GM12878 (cell line): ENCODE results near the gene PEX16. TPM values are rescaled to one million over a fixed set of nuclear protein-coding genes. Genes with fewer than 3 reads are reported as not detected.

Experiments used
- ATAC-seq: fragments of 200-7000 bp; cut with Tn5 transposase; 3 replicates; pipeline ENCODE4 v1.9.1; 2020; ENCODE audit warnings: mild to moderate bottlenecking, moderate library complexity
- BruUV-seq: library from RNA; stranded (reverse); fragments of 400-500 nt; replicated peaks from 2 replicates; lab custom pipeline; 2021; lab: Mats Ljungman, UMichigan
- CTCF ChIA-PET: fragments of 300-600 bp; sonication (Branson Sonifier 250); formaldehyde crosslinking; extraction: SDS; loops from one replicate; lab custom pipeline; 2021; ENCODE audit warnings: inconsistent platforms; lab: Yijun Ruan, JAX
- POLR2A ChIA-PET: fragments of 350-600 bp; formaldehyde crosslinking; extraction: SDS; loops from one replicate; lab custom pipeline; 2021; ENCODE audit warnings: inconsistent platforms; lab: Charles Lee
- RAD21 ChIA-PET: fragments of 300-600 bp; sonication (Branson Sonifier 250); formaldehyde crosslinking; loops from one replicate; lab custom pipeline; 2023; ENCODE audit warnings: antibody characterized with exemption; ENCODE audit not compliant: unreplicated experiment; lab: Charles Lee
- SMC1A ChIA-PET: fragments of 300-600 bp; sonication (Branson Sonifier 250); formaldehyde crosslinking; loops from one replicate; lab custom pipeline; 2023; ENCODE audit not compliant: unreplicated experiment, uncharacterized antibody; lab: Charles Lee
- DNase-seq: peaks from one replicate; pipeline ENCODE4 v3.0.0-alpha.2; 2011; ENCODE audit warnings: low read depth, low spot score
- FAIRE-seq: peaks from 3 replicates; lab custom pipeline; 2011; peaks lifted over from hg19 to GRCh38; lab: Jason Lieb, UNC
- H2AFZ ChIP-seq: 2 replicates; pipeline ENCODE4 v1.6.0; 2011; ENCODE audit warnings: low read depth, low read length, control low read depth; ENCODE audit not compliant: control insufficient read depth
- H3K27ac ChIP-seq: 2 replicates; pipeline ENCODE4 v1.5.1; 2011; ENCODE audit warnings: control low read depth; ENCODE audit not compliant: control insufficient read depth, insufficient read depth
- H3K27me3 ChIP-seq, 2 experiments: replicated peaks in 1 of 2; 2 replicates each; pipeline versions ENCODE4 v1.6.0 to v1.6.1; 2011; ENCODE audit warnings: low read length in 1 of 2; ENCODE audit not compliant: control insufficient read depth in 2 of 2, insufficient read depth in 2 of 2
- H3K36me3 ChIP-seq, 2 experiments: 2 replicates each; pipeline ENCODE4 v1.5.1; 2011; ENCODE audit warnings: low read length in 1 of 2; ENCODE audit not compliant: control insufficient read depth in 2 of 2, insufficient read depth in 2 of 2
- H3K4me1 ChIP-seq: 2 replicates; pipeline ENCODE4 v1.6.1; 2011; ENCODE audit warnings: mild to moderate bottlenecking, low read length, moderate library complexity, mixed read lengths; ENCODE audit not compliant: control insufficient read depth, insufficient read depth
- H3K4me2 ChIP-seq: 2 replicates; pipeline ENCODE4 v1.6.0; 2011; ENCODE audit warnings: control low read depth; ENCODE audit not compliant: control insufficient read depth, insufficient read depth
- H3K4me3 ChIP-seq: fragments of 200-600 bp; sonication (generic); 2 replicates; pipeline ENCODE4 v1.5.1; 2016
- H3K79me2 ChIP-seq: 2 replicates; pipeline ENCODE4 v1.6.0; 2011; ENCODE audit warnings: low read length; ENCODE audit not compliant: control insufficient read depth, insufficient read depth
- H3K9ac ChIP-seq: 2 replicates; pipeline ENCODE4 v1.8.0; 2011; ENCODE audit warnings: low read length, control low read depth, mixed read lengths; ENCODE audit not compliant: control insufficient read depth, insufficient read depth
- H3K9me3 ChIP-seq: replicated peaks from 3 replicates; pipeline ENCODE4 v1.5.1; 2011; ENCODE audit warnings: mild to moderate bottlenecking, low read length; ENCODE audit not compliant: control insufficient read depth, insufficient read depth
- H4K20me1 ChIP-seq: 2 replicates; pipeline ENCODE4 v1.6.0; 2011; ENCODE audit not compliant: control insufficient read depth, insufficient read depth
- BHLHE40 ChIP-seq, 2 experiments: fragments of 450-650 bp in 1 of 2; IDR thresholded peaks; 2 replicates each; pipeline ENCODE4 v1.6.1; 2011 to 2017; ENCODE audit warnings: low read depth in 2 of 2, borderline replicate concordance in 1 of 2, improper control_type of control experiment in 1 of 2, low read length in 1 of 2, mild to moderate bottlenecking in 1 of 2
- CHD4 ChIP-seq: fragments of 200-600 bp; sonication (generic); IDR thresholded peaks from 2 replicates; pipeline ENCODE4 v1.6.1; 2016; ENCODE audit warnings: mild to moderate bottlenecking
- SMAD1 ChIP-seq: fragments of 450-650 bp; IDR thresholded peaks from 2 replicates; pipeline ENCODE4 v1.6.1; 2018; ENCODE audit warnings: mild to moderate bottlenecking, low read depth; ENCODE audit not compliant: partially characterized antibody
- TAF1 ChIP-seq: IDR thresholded peaks from 2 replicates; pipeline ENCODE4 v1.6.1; 2011; ENCODE audit warnings: mild to moderate bottlenecking, low read depth, low read length, borderline replicate concordance
- ZSCAN29 ChIP-seq: fragments of 450-650 bp; IDR thresholded peaks from 2 replicates; pipeline ENCODE4 v1.6.1; 2017; ENCODE audit warnings: mild to moderate bottlenecking, moderate library complexity
- WGBS: methylation state at CpG from one replicate; pipeline ENCODE4 v1.1.6; 2016; ENCODE audit warnings: low lambda C conversion rate; ENCODE audit not compliant: insufficient replicate concordance, insufficient coverage; ENCODE audit errors: missing lambda C conversion rate; 5-methylcytosine and 5-hydroxymethylcytosine counted together
- in situ Hi-C: fragments of 300-500 bp; cut with MboI; formaldehyde crosslinking; loops from 9 replicates; pipeline ENCODE4 v1.14.3; 2018; ENCODE audit warnings: mixed read lengths
- intact Hi-C: fragments of 100-400 bp; cut with micrococcal nuclease; formaldehyde crosslinking; loops from one replicate; pipeline ENCODE4 v1.14.2; 2022; ENCODE audit not compliant: unreplicated experiment
- polyA plus RNA-seq, 11 experiments: library from polyadenylated mRNA; depleted of rRNA in 4 of 11; unstranded in 6 of 11; stranded (reverse) in 5 of 11; fragments of >200 nt; fragmentation: Nextera tagmentation in 4 of 11; fragmentation: Illumina TruSeq in 1 of 11; extraction: Ambion mirVana in 4 of 11; extraction: Trizol in 1 of 11; gene quantifications; 1 replicate in 1 of 11; 2 replicates in 10 of 11; pipeline versions ENCODE4 v1.2.1 to v1.2.3, GENCODE V29; 2011 to 2016; ENCODE audit warnings: inconsistent platforms in 2 of 11, missing spikeins in 2 of 11, low read depth in 1 of 11
- total RNA-seq, 4 experiments: library from RNA; depleted of rRNA in 3 of 4; stranded (reverse); fragments of >200 nt in 3 of 4; fragmentation: Illumina TruSeq in 1 of 4; extraction: Trizol in 1 of 4; gene quantifications; 2 replicates each; pipeline versions ENCODE4 v1.2.1 to v1.2.3, GENCODE V29; 2013 to 2021
- TF ChIP-seq, protein P1 (sequence below): fragments of 450-650 bp; IDR thresholded peaks from 2 replicates; pipeline ENCODE4 v1.6.1; 2017; ENCODE audit warnings: mild to moderate bottlenecking, moderate library complexity
- TF ChIP-seq, protein P2 (sequence below): fragments of 450-650 bp; IDR thresholded peaks from 2 replicates; pipeline ENCODE4 v1.6.1; 2016; ENCODE audit warnings: mild to moderate bottlenecking
- TF ChIP-seq, protein P3 (sequence below): IDR thresholded peaks from 2 replicates; pipeline ENCODE4 v1.6.1; 2012; ENCODE audit warnings: low read depth, low read length, improper control_type of control experiment
- TF ChIP-seq, protein P4 (sequence below): fragments of 450-650 bp; IDR thresholded peaks from 2 replicates; pipeline ENCODE4 v1.6.1; 2018; ENCODE audit warnings: mild to moderate bottlenecking, low read depth, moderate library complexity; ENCODE audit not compliant: partially characterized antibody
- TF ChIP-seq, protein P5 (sequence below): IDR thresholded peaks from 2 replicates; pipeline ENCODE4 v1.6.1; 2012; ENCODE audit warnings: low read depth, low read length, improper control_type of control experiment

The PEX16 gene
- total and polyA plus RNA-seq, 10 of the 15 experiments (the other 5 are each of a cell fraction or from before 2014, with no cell fraction given) = 1.4 to 53.5 (median 27.6) TPM

GRCh38 chr11:45930951-45931570 is 13.4 kb upstream of the PEX16 start:
- 82% methylated on average over 8 of the region's 8 CpGs for WGBS
- SMC1A ChIA-PET = interaction anchor here (0.7 to 2.9 kb wide), 11 partner anchors 7 to 187 kb away, joined by 3 to 31 read pairs (median 7); partner anchors contain the start of genes CRY2 and PEX16
- POLR2A ChIA-PET = interaction anchor here (1.6 to 3.1 kb wide), 4 partner anchors 8 to 75 kb away, joined by 6 to 27 read pairs (median 14); partner anchors contain the start of gene PEX16
- intact Hi-C loops (loop anchor here (1.0 kb wide), 2 partner anchors 13 to 191 kb away; no protein-coding TSS in a partner anchor), in situ Hi-C loops (no loop called here)
- no TSS peak for BruUV-seq
- Histone ChIP-seq H3K4me3 (no peak overlapping the region), H4K20me1 (peaks cover 6% of the 10 kb centered on the region), H2AFZ (no peak overlapping the region), H3K9me3 (no peaks in the 10 kb centered on the region), H3K36me3 (peaks cover 3 to 12% of the 10 kb centered on the region in 2 experiments; a peak in 2 of 4 replicates), H3K27me3 (no peaks in the 10 kb centered on the region), H3K4me1 (peaks cover 51% of the 10 kb centered on the region), H3K79me2 (no peaks in the 10 kb centered on the region), H3K27ac (no peak overlapping the region), H3K9ac (no peak overlapping the region), H3K4me2 (no peak overlapping the region)
- no peak for ATAC-seq
- DNase-seq = no peak
- CTCF ChIA-PET = interaction anchor here (0.9 to 3.3 kb wide), 11 partner anchors 8 to 308 kb away, joined by 3 to 20 read pairs (median 4); partner anchors contain the start of gene PEX16
- RAD21 ChIA-PET = interaction anchor here (0.7 to 3.2 kb wide), 15 partner anchors 8 to 187 kb away, joined by 3 to 29 read pairs (median 4); partner anchors contain the start of genes CRY2 and PEX16
- no peak for FAIRE-seq
- TF ChIP-seq ZSCAN29 = no peak
- TF ChIP-seq, protein P1, sequence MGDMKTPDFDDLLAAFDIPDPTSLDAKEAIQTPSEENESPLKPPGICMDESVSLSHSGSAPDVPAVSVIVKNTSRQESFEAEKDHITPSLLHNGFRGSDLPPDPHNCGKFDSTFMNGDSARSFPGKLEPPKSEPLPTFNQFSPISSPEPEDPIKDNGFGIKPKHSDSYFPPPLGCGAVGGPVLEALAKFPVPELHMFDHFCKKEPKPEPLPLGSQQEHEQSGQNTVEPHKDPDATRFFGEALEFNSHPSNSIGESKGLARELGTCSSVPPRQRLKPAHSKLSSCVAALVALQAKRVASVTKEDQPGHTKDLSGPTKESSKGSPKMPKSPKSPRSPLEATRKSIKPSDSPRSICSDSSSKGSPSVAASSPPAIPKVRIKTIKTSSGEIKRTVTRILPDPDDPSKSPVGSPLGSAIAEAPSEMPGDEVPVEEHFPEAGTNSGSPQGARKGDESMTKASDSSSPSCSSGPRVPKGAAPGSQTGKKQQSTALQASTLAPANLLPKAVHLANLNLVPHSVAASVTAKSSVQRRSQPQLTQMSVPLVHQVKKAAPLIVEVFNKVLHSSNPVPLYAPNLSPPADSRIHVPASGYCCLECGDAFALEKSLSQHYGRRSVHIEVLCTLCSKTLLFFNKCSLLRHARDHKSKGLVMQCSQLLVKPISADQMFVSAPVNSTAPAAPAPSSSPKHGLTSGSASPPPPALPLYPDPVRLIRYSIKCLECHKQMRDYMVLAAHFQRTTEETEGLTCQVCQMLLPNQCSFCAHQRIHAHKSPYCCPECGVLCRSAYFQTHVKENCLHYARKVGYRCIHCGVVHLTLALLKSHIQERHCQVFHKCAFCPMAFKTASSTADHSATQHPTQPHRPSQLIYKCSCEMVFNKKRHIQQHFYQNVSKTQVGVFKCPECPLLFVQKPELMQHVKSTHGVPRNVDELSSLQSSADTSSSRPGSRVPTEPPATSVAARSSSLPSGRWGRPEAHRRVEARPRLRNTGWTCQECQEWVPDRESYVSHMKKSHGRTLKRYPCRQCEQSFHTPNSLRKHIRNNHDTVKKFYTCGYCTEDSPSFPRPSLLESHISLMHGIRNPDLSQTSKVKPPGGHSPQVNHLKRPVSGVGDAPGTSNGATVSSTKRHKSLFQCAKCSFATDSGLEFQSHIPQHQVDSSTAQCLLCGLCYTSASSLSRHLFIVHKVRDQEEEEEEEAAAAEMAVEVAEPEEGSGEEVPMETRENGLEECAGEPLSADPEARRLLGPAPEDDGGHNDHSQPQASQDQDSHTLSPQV = no peak
- TF ChIP-seq TAF1 = no peak
- TF ChIP-seq CHD4 = no peak
- no peak for TF ChIP-seq BHLHE40 (IDR thresholded peaks at IDR 0.05; ENCODE audit: borderline replicate concordance in 1 of 2, low read depth in 2 of 2, low read length in 1 of 2)
- TF ChIP-seq, protein P2, sequence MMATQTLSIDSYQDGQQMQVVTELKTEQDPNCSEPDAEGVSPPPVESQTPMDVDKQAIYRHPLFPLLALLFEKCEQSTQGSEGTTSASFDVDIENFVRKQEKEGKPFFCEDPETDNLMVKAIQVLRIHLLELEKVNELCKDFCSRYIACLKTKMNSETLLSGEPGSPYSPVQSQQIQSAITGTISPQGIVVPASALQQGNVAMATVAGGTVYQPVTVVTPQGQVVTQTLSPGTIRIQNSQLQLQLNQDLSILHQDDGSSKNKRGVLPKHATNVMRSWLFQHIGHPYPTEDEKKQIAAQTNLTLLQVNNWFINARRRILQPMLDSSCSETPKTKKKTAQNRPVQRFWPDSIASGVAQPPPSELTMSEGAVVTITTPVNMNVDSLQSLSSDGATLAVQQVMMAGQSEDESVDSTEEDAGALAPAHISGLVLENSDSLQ = no peak
- no peak for TF ChIP-seq SMAD1
- TF ChIP-seq, protein P3, sequence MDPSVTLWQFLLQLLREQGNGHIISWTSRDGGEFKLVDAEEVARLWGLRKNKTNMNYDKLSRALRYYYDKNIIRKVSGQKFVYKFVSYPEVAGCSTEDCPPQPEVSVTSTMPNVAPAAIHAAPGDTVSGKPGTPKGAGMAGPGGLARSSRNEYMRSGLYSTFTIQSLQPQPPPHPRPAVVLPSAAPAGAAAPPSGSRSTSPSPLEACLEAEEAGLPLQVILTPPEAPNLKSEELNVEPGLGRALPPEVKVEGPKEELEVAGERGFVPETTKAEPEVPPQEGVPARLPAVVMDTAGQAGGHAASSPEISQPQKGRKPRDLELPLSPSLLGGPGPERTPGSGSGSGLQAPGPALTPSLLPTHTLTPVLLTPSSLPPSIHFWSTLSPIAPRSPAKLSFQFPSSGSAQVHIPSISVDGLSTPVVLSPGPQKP = no peak
- TF ChIP-seq, protein P4, sequence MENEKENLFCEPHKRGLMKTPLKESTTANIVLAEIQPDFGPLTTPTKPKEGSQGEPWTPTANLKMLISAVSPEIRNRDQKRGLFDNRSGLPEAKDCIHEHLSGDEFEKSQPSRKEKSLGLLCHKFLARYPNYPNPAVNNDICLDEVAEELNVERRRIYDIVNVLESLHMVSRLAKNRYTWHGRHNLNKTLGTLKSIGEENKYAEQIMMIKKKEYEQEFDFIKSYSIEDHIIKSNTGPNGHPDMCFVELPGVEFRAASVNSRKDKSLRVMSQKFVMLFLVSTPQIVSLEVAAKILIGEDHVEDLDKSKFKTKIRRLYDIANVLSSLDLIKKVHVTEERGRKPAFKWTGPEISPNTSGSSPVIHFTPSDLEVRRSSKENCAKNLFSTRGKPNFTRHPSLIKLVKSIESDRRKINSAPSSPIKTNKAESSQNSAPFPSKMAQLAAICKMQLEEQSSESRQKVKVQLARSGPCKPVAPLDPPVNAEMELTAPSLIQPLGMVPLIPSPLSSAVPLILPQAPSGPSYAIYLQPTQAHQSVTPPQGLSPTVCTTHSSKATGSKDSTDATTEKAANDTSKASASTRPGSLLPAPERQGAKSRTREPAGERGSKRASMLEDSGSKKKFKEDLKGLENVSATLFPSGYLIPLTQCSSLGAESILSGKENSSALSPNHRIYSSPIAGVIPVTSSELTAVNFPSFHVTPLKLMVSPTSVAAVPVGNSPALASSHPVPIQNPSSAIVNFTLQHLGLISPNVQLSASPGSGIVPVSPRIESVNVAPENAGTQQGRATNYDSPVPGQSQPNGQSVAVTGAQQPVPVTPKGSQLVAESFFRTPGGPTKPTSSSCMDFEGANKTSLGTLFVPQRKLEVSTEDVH = no peak
- TF ChIP-seq, protein P5, sequence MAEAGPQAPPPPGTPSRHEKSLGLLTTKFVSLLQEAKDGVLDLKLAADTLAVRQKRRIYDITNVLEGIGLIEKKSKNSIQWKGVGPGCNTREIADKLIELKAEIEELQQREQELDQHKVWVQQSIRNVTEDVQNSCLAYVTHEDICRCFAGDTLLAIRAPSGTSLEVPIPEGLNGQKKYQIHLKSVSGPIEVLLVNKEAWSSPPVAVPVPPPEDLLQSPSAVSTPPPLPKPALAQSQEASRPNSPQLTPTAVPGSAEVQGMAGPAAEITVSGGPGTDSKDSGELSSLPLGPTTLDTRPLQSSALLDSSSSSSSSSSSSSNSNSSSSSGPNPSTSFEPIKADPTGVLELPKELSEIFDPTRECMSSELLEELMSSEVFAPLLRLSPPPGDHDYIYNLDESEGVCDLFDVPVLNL = no peak
